Activated CD8-positive, alpha-beta memory T cell treated with anti-CD3 and anti-CD28 coated beads, Interleukin-2, amount 50 U/mL, for 24 hours (primary cell): Measurements from ENCODE around the gene TRDN.
"Not testable (repeated sequence)": the region's sequence is repeated elsewhere in the genome, so short reads cannot be mapped to it uniquely, and the experiment has no call there.

Experiments used
- DNase-seq: peaks from one replicate; pipeline ENCODE4 v3.0.0-alpha.2; 2020; ENCODE audit errors: extremely low read depth

TRDN gene

DNA sequence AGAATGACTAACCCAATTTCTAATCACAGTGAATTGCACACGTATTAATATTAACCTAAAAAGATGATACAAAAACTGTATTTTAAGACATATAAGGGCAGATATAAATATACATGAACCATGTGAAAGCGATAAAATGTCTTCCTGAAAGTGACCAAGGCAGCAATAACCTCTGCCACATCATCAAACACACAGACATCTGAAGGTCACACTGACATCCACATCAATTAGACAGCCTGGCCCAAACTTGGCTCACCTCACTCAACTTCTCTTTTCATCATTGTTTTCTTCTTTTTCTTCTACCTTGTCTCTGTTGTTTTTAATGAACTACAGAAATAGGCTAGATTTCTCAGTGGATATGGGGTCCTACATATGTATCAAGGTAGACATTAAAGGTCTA lies 128.5 kb downstream of the TRDN start:
- DNase-seq: no peak

- no peak for DNase-seq
These were observed 129.2 kb downstream of the TRDN start for GRCh38 chr6:123507582-123507981.

DNA sequence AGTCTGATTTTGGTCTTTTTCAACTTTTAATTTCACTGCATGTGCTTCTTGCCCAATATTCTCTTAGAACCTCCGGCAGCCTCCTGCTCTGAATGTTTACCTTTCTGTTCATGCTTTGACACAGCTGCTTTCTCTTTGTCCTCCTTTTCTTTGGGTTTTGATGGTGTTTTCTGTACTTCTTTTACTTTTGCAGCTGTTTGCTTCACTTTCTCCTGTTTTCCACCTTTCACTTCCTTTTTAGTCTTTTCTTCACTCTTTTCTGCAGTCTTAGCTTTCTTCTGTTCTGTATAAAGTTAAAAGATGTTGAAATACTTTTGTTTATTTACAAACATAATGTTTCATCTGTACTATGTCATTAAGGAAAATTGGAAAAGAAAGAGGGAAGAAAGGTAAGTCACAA lies 133.1 kb downstream of the TRDN start:
- no peak for DNase-seq

DNA sequence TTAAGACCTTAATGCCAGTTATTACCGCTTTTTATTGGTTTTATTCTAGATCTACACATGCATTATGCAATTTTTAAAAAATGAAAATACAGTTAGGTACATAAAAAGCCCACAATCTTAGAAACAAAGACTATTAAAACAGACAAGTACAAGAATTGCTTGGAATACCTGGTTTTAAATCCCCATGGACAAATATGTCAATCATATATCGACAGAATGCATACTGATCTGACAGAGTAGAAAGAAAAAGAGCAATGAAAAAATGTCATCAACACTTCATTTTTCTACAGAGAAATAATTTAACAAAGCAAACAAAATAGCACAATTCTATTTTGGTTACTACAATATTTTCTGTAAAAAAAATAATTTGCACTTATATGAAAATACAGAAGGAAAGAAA lies 139.7 kb downstream of the TRDN start:
- no peak for DNase-seq

GRCh38 chr6:123489589-123489988 lies 147.2 kb downstream of the TRDN start:
- no peak for DNase-seq

- DNase-seq: no peak
These were observed 155.8 kb downstream of the TRDN start for GRCh38 chr6:123480986-123481385.

GRCh38 chr6:123472025-123472702 lies 164.6 kb downstream of the TRDN start:
- DNase-seq: not testable (repeated sequence)

DNA sequence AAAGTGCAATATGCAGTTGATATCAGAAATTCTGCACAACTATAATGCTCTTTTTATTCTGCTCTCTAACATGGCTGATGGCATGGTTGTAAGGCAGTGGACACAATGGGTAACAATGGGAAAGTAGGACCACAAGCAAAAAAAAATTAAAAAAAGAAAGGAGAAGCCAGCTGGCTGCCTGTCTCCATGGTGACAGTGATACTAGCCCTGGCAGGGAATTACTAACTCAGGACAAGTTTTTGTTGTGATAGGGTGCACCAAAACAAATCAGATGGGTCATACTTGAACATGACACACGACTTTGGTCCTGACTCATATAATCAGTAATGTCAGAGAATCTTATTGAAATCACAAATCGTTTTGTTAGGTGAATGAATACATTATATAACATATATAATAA lies 169.4 kb downstream of the TRDN start:
- DNase-seq: no peak

DNA sequence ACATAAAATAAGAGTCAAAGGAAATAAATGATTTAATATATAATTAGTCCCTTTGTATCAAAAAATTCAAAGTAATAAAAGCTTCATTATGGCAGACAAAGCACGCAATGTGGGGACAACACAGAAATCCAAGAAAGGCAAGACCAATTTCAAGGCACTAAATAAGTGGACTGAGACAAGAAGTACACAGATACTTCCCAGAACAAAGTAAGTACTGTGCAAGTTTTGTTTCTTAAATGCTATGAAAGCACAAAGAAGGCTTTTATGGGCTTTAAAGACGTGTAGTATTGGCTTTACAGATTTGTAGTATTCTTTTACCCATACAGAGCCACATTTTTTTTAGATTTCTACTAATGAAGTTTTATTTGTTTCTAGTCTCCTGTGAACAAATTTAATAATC lies 174.6 kb downstream of the TRDN start:
- no peak for DNase-seq

GRCh38 chr6:123458218-123458617 lies 178.5 kb downstream of the TRDN start:
- DNase-seq: no peak

GRCh38 chr6:123456836-123457235 lies 179.9 kb downstream of the TRDN start:
- DNase-seq: no peak

DNA sequence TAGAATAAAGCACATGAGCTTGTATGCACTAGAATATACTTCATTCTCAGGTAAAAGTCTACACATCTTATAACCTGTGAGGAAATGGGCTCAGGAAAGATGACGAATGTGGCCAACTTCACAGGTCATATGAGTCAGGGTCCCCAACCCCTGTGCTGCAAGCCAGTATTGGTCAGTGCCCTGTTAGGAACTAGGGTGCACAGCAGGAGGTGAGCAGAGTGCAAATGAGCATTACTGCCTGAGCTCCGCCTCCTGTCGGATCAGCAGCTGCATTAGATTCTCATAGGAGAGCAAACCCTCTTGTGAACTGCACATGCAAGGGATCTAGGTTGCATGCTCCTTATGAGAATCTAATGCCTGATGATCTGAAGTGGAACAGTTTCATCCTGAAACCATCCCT lies 182.3 kb downstream of the TRDN start:
- DNase-seq: no peak

GRCh38 chr6:123453071-123453470 lies 183.7 kb downstream of the TRDN start:
- not testable (repeated sequence) for DNase-seq

DNA sequence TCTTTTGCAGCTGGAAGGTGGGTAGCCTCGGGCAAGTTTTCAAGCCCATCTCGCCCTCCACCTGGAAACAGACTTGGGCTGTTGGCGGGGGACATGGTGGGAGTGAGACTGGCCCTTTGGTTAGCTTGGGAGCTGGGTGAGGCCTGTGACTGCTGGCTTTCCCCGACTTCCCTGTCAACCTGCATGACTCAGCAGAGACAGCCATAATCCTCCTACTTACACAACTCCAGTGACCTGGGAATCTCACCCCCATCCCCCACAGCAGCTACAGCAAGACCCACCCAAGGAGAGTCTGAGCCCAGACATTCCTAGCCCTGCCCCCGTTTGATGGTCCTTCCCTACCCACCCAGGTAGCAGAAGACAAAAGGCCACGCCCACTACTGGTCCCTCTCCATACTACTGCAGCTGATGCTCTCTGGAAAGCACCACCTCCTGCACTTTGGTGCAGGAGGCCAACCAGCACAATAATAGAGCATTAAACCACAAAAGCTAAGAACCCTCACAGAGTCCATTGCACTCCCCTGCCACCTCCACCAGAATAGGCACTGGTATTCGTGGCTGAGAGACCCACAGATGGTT lies 188.4 kb downstream of the TRDN start:
- DNase-seq: no peak

GRCh38 chr6:123447315-123447937 lies 189.3 kb downstream of the TRDN start:
- no peak for DNase-seq

DNA sequence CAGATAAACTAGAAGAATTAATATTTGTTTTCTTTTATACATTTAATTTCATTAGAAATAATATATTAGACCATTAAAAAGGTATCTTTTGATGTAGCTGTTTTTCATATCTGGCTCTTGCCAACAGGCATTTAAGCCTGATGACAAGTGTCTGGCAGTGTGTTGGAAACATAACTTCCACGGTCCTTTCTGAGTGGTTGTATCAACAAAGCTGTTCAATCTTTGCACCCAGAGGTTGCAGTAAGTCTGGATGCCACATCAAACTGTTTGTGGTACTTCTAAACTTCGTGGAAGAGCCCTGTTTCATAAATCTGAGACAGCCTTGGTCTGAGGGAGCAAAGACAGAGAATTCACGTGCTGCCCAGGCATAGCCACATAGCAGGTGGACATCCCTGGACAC lies 197.4 kb downstream of the TRDN start:
- DNase-seq: no peak

DNA sequence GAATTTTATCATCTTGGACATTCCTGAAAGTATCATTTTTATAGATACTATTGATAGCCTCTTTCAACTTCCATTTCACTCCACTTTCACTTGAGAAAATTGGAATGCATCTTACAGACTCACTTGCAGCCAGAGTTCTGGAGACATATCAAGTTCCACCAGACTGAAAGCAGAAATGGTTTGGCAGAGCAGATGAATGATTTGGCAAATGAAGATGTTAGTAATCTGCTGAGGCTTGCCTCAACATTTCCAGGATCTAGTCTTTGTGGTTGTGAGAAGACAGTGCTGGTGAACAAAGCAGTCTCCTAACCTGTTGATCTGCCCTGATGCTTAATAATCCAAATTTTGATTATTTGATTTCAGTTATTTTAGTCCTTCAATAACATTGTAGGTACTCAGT lies 202.6 kb downstream of the TRDN start:
- no peak for DNase-seq

DNA sequence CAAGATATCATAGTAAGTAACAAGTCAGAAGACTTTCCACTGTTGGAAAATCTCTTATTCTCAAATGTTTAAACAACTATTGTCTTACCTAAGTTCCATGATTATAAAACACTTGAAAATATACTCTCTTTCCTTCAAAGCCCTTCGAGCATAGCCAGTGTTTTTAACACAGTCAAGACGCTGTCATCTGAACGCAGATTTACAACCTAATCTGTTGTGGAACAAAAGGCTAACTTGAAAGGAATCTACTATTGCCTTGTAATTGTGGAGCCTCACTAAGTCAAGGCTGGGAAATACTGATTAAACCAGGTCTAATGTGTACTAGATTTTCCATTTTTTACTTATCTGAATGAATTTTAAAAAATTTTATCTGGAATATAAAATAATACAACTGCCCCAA lies 205.8 kb downstream of the TRDN start:
- no peak for DNase-seq

DNA sequence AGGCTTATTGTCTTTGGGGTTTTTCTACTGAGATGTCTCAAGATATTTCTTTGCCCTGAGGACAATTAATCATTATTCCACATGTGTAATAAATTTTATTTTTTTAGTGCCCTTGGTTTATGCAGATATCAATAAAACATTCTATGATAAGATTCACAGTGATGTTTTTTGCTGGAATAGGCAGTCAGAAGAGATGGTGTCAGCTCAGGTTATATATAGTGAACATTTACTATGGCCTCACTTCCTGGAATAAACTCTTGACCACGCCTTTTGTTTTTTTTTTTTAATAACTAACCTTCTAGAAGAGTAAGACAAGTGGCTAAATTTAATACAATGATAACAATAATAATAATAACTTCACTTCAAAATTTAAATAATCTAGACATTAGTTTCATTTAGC lies 209.7 kb downstream of the TRDN start:
- no peak for DNase-seq

- DNase-seq: no peak
These were observed 213.6 kb downstream of the TRDN start for GRCh38 chr6:123423130-123423529.

DNA sequence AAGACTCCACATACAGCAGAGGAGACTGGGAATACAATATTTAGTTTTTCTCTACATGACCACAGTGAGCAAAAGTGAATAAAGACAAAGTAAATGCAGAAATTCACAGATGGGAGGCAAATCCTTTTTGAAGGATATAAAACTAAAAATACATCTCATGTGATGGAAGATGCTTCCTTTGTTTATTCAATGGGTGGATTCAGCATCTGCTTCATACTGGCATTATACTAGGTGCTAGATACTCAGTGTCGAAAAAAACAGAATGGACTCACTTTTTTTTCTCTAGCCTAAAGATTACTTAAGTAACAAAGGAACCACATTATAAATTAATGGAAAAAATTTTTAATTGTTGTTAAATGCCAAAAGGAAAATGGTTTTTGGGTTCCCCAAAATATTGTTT lies 216.2 kb downstream of the TRDN start:
- no peak for DNase-seq

DNA sequence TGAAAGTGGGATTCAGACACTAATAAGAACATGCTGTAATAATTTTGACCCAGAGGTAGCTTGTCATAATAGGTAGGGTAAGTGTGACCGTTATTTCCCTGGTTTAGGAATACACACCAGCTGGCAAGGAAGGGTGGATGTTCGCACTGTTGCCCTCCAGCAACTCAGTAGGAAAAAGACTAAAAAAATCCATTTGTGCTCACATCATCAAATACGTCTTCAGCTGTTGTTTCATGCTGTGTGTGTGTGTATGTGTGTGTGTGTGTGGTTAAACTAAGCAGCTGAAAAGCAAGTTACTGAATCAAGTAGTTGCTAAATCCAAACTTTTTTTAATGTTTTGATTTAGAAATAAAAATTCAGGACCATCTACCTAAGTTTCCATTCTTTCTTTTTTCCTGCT lies 218.7 kb downstream of the TRDN start:
- no peak for DNase-seq

DNA sequence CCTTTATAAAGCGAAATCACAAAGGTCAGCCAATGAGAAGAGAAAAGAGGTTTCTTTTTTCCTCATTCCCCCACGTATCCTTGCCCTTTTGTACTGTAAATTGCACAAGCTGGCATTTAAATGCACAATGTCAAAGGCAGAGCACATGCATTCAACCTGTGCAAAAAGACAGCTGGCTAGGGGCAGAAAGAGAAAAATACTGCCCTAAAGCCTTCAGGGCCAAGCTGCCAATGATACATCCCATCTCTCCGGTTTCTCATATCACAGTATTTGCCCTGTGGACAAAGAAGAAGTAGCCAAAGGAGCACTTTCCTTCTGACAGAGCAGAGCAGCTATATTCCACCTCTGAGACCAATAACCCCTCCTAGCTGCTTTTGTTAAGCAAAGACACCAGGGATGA lies 219.2 kb downstream of the TRDN start:
- no peak for DNase-seq
